MM.1S (cell line): ENCODE data around the gene TMEM245.
"Not testable (repeated sequence)": the region's sequence is repeated elsewhere in the genome, so short reads cannot be mapped to it uniquely, and the experiment has no call there.

ENCODE experiments used
- DNase-seq: peaks from one replicate; pipeline ENCODE4 v3.0.0-alpha.2; 2015
- H2AFZ ChIP-seq: fragments of 300-600 bp; sonication (generic); 2 replicates; pipeline ENCODE4 v1.6.0; 2016; ENCODE audit warnings: antibody characterized with exemption, low read length
- H3F3A ChIP-seq: fragments of 300-600 bp; sonication (generic); 2 replicates; pipeline ENCODE4 v1.6.1; 2016; ENCODE audit warnings: mild to moderate bottlenecking, antibody characterized with exemption, low read length, moderate library complexity, mixed read lengths; ENCODE audit not compliant: insufficient read depth
- H3K27ac ChIP-seq: fragments of 300-600 bp; sonication (generic); 2 replicates; pipeline ENCODE4 v1.5.1; 2016; ENCODE audit warnings: mild to moderate bottlenecking, low read length
- H3K27me3 ChIP-seq: fragments of 300-600 bp; sonication (generic); replicated peaks from 2 replicates; pipeline ENCODE4 v1.6.0; 2016; ENCODE audit warnings: low read length; ENCODE audit not compliant: insufficient read depth
- H3K36me3 ChIP-seq: fragments of 300-600 bp; sonication (generic); replicated peaks from 2 replicates; pipeline ENCODE4 v1.6.1; 2016; ENCODE audit warnings: mild to moderate bottlenecking, low read length, mixed read lengths; ENCODE audit not compliant: insufficient read depth
- H3K4me1 ChIP-seq: fragments of 300-600 bp; sonication (generic); 2 replicates; pipeline ENCODE4 v1.6.1; 2016; ENCODE audit warnings: low read length, mixed read lengths
- H3K4me2 ChIP-seq: fragments of 300-600 bp; sonication (generic); 2 replicates; pipeline ENCODE4 v1.6.0; 2016; ENCODE audit warnings: low read depth, low read length
- H3K4me3 ChIP-seq: fragments of 300-600 bp; sonication (generic); 2 replicates; pipeline ENCODE4 v1.5.1; 2016; ENCODE audit warnings: low read length, mixed read lengths
- H3K79me2 ChIP-seq: fragments of 300-600 bp; sonication (generic); 2 replicates; pipeline ENCODE4 v1.6.1; 2016; ENCODE audit warnings: mixed run types, low read length, mixed read lengths
- H3K9ac ChIP-seq: fragments of 300-600 bp; sonication (generic); 2 replicates; pipeline ENCODE4 v1.6.1; 2016; ENCODE audit warnings: low read length, mixed read lengths
- H3K9me2 ChIP-seq: fragments of 300-600 bp; sonication (generic); replicated peaks from 2 replicates; pipeline ENCODE4 v1.6.1; 2016; ENCODE audit warnings: mild to moderate bottlenecking, low read length, mixed read lengths; ENCODE audit not compliant: insufficient read depth
- H3K9me3 ChIP-seq: fragments of 300-600 bp; sonication (generic); replicated peaks from 2 replicates; pipeline ENCODE4 v1.6.1; 2016; ENCODE audit warnings: mild to moderate bottlenecking, low read length, mixed read lengths; ENCODE audit not compliant: insufficient read depth
- H4K20me1 ChIP-seq: fragments of 300-600 bp; sonication (generic); 2 replicates; pipeline ENCODE4 v1.6.1; 2016; ENCODE audit warnings: mild to moderate bottlenecking, low read length, moderate library complexity, mixed read lengths; ENCODE audit not compliant: insufficient read depth
- CTCF ChIP-seq: fragments of 300-600 bp; sonication (generic); IDR thresholded peaks from 2 replicates; pipeline ENCODE4 v1.5.1; 2016; ENCODE audit warnings: antibody characterized with exemption, low read length, mixed read lengths
- EZH2 ChIP-seq: fragments of 300-600 bp; sonication (generic); optimal IDR thresholded peaks from 2 replicates; pipeline ENCODE3; 2017; ENCODE audit warnings: low read depth, mild to moderate bottlenecking, antibody characterized with exemption, low read length, mixed read lengths
- EZH2phosphoT487 ChIP-seq: fragments of 300-600 bp; sonication (generic); IDR thresholded peaks from 2 replicates; pipeline ENCODE4 v1.6.1; 2018; ENCODE audit warnings: antibody characterized with exemption, low read length

TMEM245 gene

GRCh38 chr9:108972186-108972585, 147.6 kb downstream of the TMEM245 start:
- no peaks in the 10 kb centered on the region for H3K36me3 ChIP-seq
- no peak overlapping the region for H3K27ac ChIP-seq
- no peaks in the 10 kb centered on the region for H3K4me1 ChIP-seq
- TF ChIP-seq EZH2: no peak
- TF ChIP-seq EZH2phosphoT487: no peak
- TF ChIP-seq CTCF: no peak
- H3K27me3 ChIP-seq: no peaks in the 10 kb centered on the region
- H3F3A ChIP-seq: no peaks in the 10 kb centered on the region
- no peaks in the 10 kb centered on the region for H4K20me1 ChIP-seq
- no peak overlapping the region for H3K9ac ChIP-seq
- H3K9me2 ChIP-seq: no peaks in the 10 kb centered on the region
- no peak overlapping the region for H2AFZ ChIP-seq
- no peak overlapping the region for H3K4me2 ChIP-seq
- H3K4me3 ChIP-seq: no peak overlapping the region
- no peak for DNase-seq
- H3K9me3 ChIP-seq: no peaks in the 10 kb centered on the region
- no peaks in the 10 kb centered on the region for H3K79me2 ChIP-seq

GRCh38 chr9:108971392-108971791, 148.4 kb downstream of the TMEM245 start:
- H3K9me3 ChIP-seq, H3K27ac ChIP-seq, H3K27me3 ChIP-seq, DNase-seq, H3K4me3 ChIP-seq, H3K36me3 ChIP-seq, H3K4me2 ChIP-seq, H3K79me2 ChIP-seq, H2AFZ ChIP-seq, H3K9ac ChIP-seq, H4K20me1 ChIP-seq, H3K9me2 ChIP-seq, H3F3A ChIP-seq, H3K4me1 ChIP-seq: not testable (repeated sequence)

GRCh38 chr9:108967916-108968315, 151.8 kb downstream of the TMEM245 start:
- DNase-seq: no peak
- Histone ChIP-seq H3K36me3 (0 out of 2 replicates have a peak, but pooled peaks cover 2% of the 10 kb centered on the region), H3K79me2 (no peaks in the 10 kb centered on the region), H2AFZ (no peak overlapping the region), H4K20me1 (no peaks in the 10 kb centered on the region), H3F3A (no peaks in the 10 kb centered on the region), H3K9me3 (no peaks in the 10 kb centered on the region), H3K4me1 (no peaks in the 10 kb centered on the region), H3K27ac (no peak overlapping the region), H3K4me2 (no peak overlapping the region), H3K27me3 (no peaks in the 10 kb centered on the region), H3K9me2 (no peaks in the 10 kb centered on the region), H3K4me3 (no peak overlapping the region), H3K9ac (no peak overlapping the region)
- TF ChIP-seq EZH2 (no peak), CTCF (no peak), EZH2phosphoT487 (no peak)
